ENCODE data around the gene SSTR4.

SSTR4 gene

GRCh38 chr20:23007886-23008655 is 27.0 kb upstream of the SSTR4 start:
- H3K36me3 ChIP-seq (ENCODE audit: insufficient read depth), result no peaks in the 10 kb centered on the region
- no peak overlapping the region for H3K9ac ChIP-seq
- TF ChIP-seq, protein P1, sequence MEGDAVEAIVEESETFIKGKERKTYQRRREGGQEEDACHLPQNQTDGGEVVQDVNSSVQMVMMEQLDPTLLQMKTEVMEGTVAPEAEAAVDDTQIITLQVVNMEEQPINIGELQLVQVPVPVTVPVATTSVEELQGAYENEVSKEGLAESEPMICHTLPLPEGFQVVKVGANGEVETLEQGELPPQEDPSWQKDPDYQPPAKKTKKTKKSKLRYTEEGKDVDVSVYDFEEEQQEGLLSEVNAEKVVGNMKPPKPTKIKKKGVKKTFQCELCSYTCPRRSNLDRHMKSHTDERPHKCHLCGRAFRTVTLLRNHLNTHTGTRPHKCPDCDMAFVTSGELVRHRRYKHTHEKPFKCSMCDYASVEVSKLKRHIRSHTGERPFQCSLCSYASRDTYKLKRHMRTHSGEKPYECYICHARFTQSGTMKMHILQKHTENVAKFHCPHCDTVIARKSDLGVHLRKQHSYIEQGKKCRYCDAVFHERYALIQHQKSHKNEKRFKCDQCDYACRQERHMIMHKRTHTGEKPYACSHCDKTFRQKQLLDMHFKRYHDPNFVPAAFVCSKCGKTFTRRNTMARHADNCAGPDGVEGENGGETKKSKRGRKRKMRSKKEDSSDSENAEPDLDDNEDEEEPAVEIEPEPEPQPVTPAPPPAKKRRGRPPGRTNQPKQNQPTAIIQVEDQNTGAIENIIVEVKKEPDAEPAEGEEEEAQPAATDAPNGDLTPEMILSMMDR (conservative IDR thresholded peaks at IDR 0.05; ENCODE audit: low read depth, low read length), result no peak
- H3K4me3 ChIP-seq (IDR thresholded peaks at IDR 0.05; ENCODE audit: insufficient read depth, low read depth, low read length), result no peak overlapping the region
- H3K4me1 ChIP-seq (ENCODE audit: low read depth, poor library complexity, severe bottlenecking), result no peaks in the 10 kb centered on the region
- no peaks in the 10 kb centered on the region for H4K20me1 ChIP-seq (ENCODE audit: insufficient read depth)
- H3K79me2 ChIP-seq (ENCODE audit: insufficient read depth, low read depth), result no peaks in the 10 kb centered on the region
- H3K27me3 ChIP-seq (ENCODE audit: insufficient read depth, low read depth), result no peaks in the 10 kb centered on the region
- H3K27ac ChIP-seq, result no peak overlapping the region
- no peak overlapping the region for H3K4me2 ChIP-seq
- no peak overlapping the region for H2AFZ ChIP-seq (ENCODE audit: low read depth)

DNA sequence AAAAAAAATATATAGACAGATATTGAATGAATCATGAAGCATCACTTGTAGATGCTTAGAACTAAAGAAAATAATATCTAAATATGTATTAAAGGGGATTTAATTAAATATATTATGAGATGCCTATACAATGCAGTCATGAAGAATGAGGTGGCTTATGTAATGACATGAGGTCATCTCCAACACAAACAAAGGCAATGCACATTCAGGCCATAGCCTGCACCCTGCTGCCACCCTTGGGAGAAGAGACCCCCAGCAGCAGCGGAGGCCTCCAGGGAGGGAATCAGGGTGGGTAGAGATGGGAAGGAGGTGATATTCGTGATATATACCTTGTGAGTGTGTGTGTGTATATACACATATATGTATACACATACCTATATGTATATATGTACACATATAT is 26.4 kb upstream of the SSTR4 start:
- Histone ChIP-seq H3K4me1 (ENCODE audit: low read depth, poor library complexity, severe bottlenecking) (no peaks in the 10 kb centered on the region), H3K4me2 (no peak overlapping the region), H3K27ac (no peak overlapping the region), H3K79me2 (ENCODE audit: insufficient read depth, low read depth) (no peaks in the 10 kb centered on the region), H3K36me3 (ENCODE audit: insufficient read depth) (no peaks in the 10 kb centered on the region), H3K4me3 (IDR thresholded peaks at IDR 0.05; ENCODE audit: insufficient read depth, low read depth, low read length) (no peak overlapping the region), H3K27me3 (ENCODE audit: insufficient read depth, low read depth) (no peaks in the 10 kb centered on the region), H2AFZ (ENCODE audit: low read depth) (no peak overlapping the region), H4K20me1 (ENCODE audit: insufficient read depth) (no peaks in the 10 kb centered on the region), H3K9ac (no peak overlapping the region)
- TF ChIP-seq, protein P1 (conservative IDR thresholded peaks at IDR 0.05; ENCODE audit: low read depth, low read length), result no peak

GRCh38 chr20:23009636-23010035 is 25.5 kb upstream of the SSTR4 start:
- H3K79me2 ChIP-seq (ENCODE audit: insufficient read depth, low read depth), result no peaks in the 10 kb centered on the region
- H3K9ac ChIP-seq, result no peak overlapping the region
- no peak overlapping the region for H2AFZ ChIP-seq (ENCODE audit: low read depth)
- H3K27me3 ChIP-seq (ENCODE audit: insufficient read depth, low read depth), result no peaks in the 10 kb centered on the region
- TF ChIP-seq, protein P1 (conservative IDR thresholded peaks at IDR 0.05; ENCODE audit: low read depth, low read length), result no peak
- H3K36me3 ChIP-seq (ENCODE audit: insufficient read depth), result no peaks in the 10 kb centered on the region
- H3K4me3 ChIP-seq (IDR thresholded peaks at IDR 0.05; ENCODE audit: insufficient read depth, low read depth, low read length), result no peak overlapping the region
- no peak overlapping the region for H3K27ac ChIP-seq
- no peaks in the 10 kb centered on the region for H4K20me1 ChIP-seq (ENCODE audit: insufficient read depth)
- H3K4me1 ChIP-seq (ENCODE audit: low read depth, poor library complexity, severe bottlenecking), result no peaks in the 10 kb centered on the region
- no peak overlapping the region for H3K4me2 ChIP-seq

DNA sequence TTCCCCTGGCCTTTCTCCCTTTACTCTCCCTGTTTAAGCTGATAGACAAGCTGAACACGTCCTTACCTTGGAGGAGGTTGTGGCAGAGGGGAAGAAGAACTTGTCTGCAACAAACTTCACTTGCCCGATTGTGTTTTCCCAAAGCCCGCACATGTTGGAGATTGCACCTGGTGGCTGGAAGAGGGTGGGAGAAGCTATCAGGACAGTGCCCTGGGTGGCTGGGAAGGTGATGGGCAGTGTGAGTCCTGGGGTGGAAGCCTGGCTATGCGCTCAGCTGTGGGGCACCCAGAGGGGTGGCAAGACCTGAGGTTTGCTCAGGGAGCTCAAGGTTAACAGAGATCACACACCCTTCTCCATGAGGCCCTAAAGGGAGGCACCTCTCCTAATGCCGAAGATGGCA is 25.0 kb upstream of the SSTR4 start:
- Histone ChIP-seq H2AFZ (ENCODE audit: low read depth) (no peak overlapping the region), H3K4me2 (no peak overlapping the region), H4K20me1 (ENCODE audit: insufficient read depth) (no peaks in the 10 kb centered on the region)

More for the DNA sequence above, 25.0 kb upstream of the SSTR4 start:
- H3K4me3 ChIP-seq (IDR thresholded peaks at IDR 0.05; ENCODE audit: insufficient read depth, low read depth, low read length), result no peak overlapping the region
- H3K27me3 ChIP-seq (ENCODE audit: insufficient read depth, low read depth), result no peaks in the 10 kb centered on the region
- H3K27ac ChIP-seq, result no peak overlapping the region
- no peaks in the 10 kb centered on the region for H3K4me1 ChIP-seq (ENCODE audit: low read depth, poor library complexity, severe bottlenecking)
- H3K36me3 ChIP-seq (ENCODE audit: insufficient read depth), result no peaks in the 10 kb centered on the region
- TF ChIP-seq, protein P1 (conservative IDR thresholded peaks at IDR 0.05; ENCODE audit: low read depth, low read length), result no peak
- no peak overlapping the region for H3K9ac ChIP-seq
- no peaks in the 10 kb centered on the region for H3K79me2 ChIP-seq (ENCODE audit: insufficient read depth, low read depth)
